Measurements from ENCODE around the gene PSMG4. TPM values are rescaled to one million over a fixed set of nuclear protein-coding genes. Genes with fewer than 3 reads are reported as not detected.

Gene PSMG4
- total and polyA plus RNA-seq, 4 donors, result 14.0 to 69.7 (median 20.4) TPM

DNA sequence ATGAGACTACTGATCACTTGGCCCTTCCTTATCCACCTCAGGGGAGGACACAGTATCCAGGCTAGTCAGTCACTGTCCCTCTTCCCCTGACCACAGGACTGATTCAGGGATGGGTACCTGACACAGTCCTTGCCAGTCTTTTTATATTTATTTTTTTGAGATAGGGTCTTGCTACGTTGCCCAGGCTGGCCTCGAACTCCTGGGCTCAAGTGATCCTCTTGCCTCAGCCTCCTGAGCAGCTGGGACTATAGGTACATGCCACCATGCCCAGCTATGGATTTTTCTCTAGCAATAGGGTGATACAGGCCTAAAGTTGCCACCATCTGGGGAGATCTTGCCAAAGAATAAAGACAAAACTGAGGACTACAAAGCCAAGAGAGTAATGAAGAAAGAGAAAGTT is 41.5 kb upstream of the PSMG4 start:
- ATAC-seq (ENCODE audit: insufficient read depth, low FRiP score), result no peak
- Histone ChIP-seq H3K4me1 (ENCODE audit: control insufficient read depth in 5 of 5, insufficient read depth in 5 of 5, low read length in 5 of 5) (no peaks in the 10 kb centered on the region), H3K27me3 (ENCODE audit: control insufficient read depth in 3 of 3, insufficient read depth in 3 of 3, low read length in 2 of 3) (peaks cover 0 to 3% (median 3%) of the 10 kb centered on the region in 3 donors), H3K9me3 (ENCODE audit: control insufficient read depth in 4 of 4, insufficient read depth in 3 of 4, low read length in 3 of 4) (peaks cover 0 to 2% (median 0%) of the 10 kb centered on the region in 4 donors), H3K9ac (ENCODE audit: insufficient read depth in 1 of 2, low read length in 2 of 2) (no peak overlapping the region), H3K27ac (ENCODE audit: low read depth in 1 of 2, low read length in 1 of 2) (no peak overlapping the region), H3K4me3 (no peak overlapping the region), H3K36me3 (ENCODE audit: control insufficient read depth in 4 of 4, insufficient read depth in 4 of 4, low read length in 4 of 4) (no peaks in the 10 kb centered on the region)
- no peak for DNase-seq
- no peak for TF ChIP-seq CTCF (IDR thresholded peaks at IDR 0.05; ENCODE audit: control extremely low read depth, extremely low read depth)
- 95 to 96% methylated on average over 2 of the region's 2 CpGs for WGBS, 2 donors

DNA sequence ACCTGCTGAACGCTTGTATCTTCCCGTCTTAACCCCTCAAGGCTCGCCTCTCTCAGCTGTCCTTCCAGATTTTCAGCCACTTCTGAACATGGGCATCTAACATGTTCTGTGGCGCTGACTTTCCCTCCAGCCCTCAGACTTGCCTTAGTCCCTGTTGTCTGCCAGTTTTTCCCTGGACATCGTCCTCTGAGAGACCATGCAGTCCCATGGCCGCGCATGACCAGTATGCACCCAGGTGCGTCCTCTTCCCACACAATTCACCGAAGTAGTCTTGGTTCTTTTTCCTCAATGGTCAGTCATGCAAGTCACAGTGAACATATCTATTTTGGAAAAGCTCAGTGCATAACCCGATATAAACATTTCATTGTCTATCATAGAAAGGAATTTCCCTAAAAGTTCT is 40.5 kb upstream of the PSMG4 start:
- Histone ChIP-seq H3K4me3 (no peak overlapping the region), H3K27ac (ENCODE audit: low read depth in 1 of 2, low read length in 1 of 2) (no peak overlapping the region), H3K9me3 (ENCODE audit: control insufficient read depth in 4 of 4, insufficient read depth in 3 of 4, low read length in 3 of 4) (peaks cover 0 to 2% (median 0%) of the 10 kb centered on the region in 4 donors), H3K36me3 (ENCODE audit: control insufficient read depth in 4 of 4, insufficient read depth in 4 of 4, low read length in 4 of 4) (no peaks in the 10 kb centered on the region), H3K4me1 (ENCODE audit: control insufficient read depth in 5 of 5, insufficient read depth in 5 of 5, low read length in 5 of 5) (no peaks in the 10 kb centered on the region), H3K9ac (ENCODE audit: insufficient read depth in 1 of 2, low read length in 2 of 2) (no peak overlapping the region), H3K27me3 (ENCODE audit: control insufficient read depth in 3 of 3, insufficient read depth in 3 of 3, low read length in 2 of 3) (peaks cover 0 to 3% (median 3%) of the 10 kb centered on the region in 3 donors)
- TF ChIP-seq CTCF (IDR thresholded peaks at IDR 0.05; ENCODE audit: control extremely low read depth, extremely low read depth), result no peak
- 91 to 96% methylated on average over 10 of the region's 10 CpGs for WGBS, 2 donors
- no peak for ATAC-seq (ENCODE audit: insufficient read depth, low FRiP score)
- DNase-seq, result no peak

GRCh38 chr6:3220366-3220765 is 38.4 kb upstream of the PSMG4 start:
- peaks cover 0 to 3% (median 3%) of the 10 kb centered on the region in 3 donors for H3K27me3 ChIP-seq (ENCODE audit: control insufficient read depth in 3 of 3, insufficient read depth in 3 of 3, low read length in 2 of 3)
- H3K36me3 ChIP-seq (ENCODE audit: control insufficient read depth in 4 of 4, insufficient read depth in 4 of 4, low read length in 4 of 4), result no peaks in the 10 kb centered on the region
- H3K4me3 ChIP-seq, result no peak overlapping the region
- ATAC-seq (ENCODE audit: insufficient read depth, low FRiP score) (no peak), DNase-seq (no peak)
- H3K27ac ChIP-seq (ENCODE audit: low read depth in 1 of 2, low read length in 1 of 2), result no peak overlapping the region
- 86 to 94% methylated on average over 2 of the region's 2 CpGs for WGBS, 2 donors
- peaks cover 0 to 2% (median 0%) of the 10 kb centered on the region in 4 donors for H3K9me3 ChIP-seq (ENCODE audit: control insufficient read depth in 4 of 4, insufficient read depth in 3 of 4, low read length in 3 of 4)
- H3K4me1 ChIP-seq (ENCODE audit: control insufficient read depth in 5 of 5, insufficient read depth in 5 of 5, low read length in 5 of 5), result no peaks in the 10 kb centered on the region
- TF ChIP-seq CTCF (IDR thresholded peaks at IDR 0.05; ENCODE audit: control extremely low read depth, extremely low read depth), result no peak
- H3K9ac ChIP-seq (ENCODE audit: insufficient read depth in 1 of 2, low read length in 2 of 2), result no peak overlapping the region

DNA sequence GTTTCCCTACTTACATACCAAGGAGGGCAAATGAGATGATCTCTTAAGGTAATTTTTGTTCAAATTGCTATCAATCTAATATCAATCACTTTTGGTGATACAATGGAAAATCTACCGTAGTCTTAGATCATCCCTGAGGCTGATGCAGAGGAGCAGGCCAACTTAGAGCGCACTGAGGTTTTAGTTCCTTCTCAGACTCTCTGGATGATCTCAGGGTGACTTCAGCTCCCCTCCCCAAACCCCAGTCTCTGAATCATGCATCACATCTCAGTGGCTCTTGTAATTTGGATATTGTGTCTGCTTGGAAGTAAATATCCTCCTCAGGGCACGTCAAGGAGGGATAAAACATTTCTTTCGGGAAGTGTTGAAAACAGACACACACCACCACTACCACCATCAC is 37.2 kb upstream of the PSMG4 start:
- H3K9ac ChIP-seq (ENCODE audit: insufficient read depth in 1 of 2, low read length in 2 of 2), result no peak overlapping the region
- H3K9me3 ChIP-seq (ENCODE audit: control insufficient read depth in 4 of 4, insufficient read depth in 3 of 4, low read length in 3 of 4), result peaks cover 0 to 3% (median 0%) of the 10 kb centered on the region in 4 donors
- H3K4me3 ChIP-seq, result no peak overlapping the region
- H3K4me1 ChIP-seq (ENCODE audit: control insufficient read depth in 5 of 5, insufficient read depth in 5 of 5, low read length in 5 of 5), result peaks cover 0 to 4% (median 0%) of the 10 kb centered on the region in 5 donors
- WGBS, 2 donors, result 93 to 96% methylated on average over 4 of the region's 4 CpGs
- H3K27ac ChIP-seq (ENCODE audit: low read depth in 1 of 2, low read length in 1 of 2), result no peak overlapping the region
- no peak for DNase-seq
- peaks cover 3 to 10% (median 3%) of the 10 kb centered on the region in 3 donors for H3K27me3 ChIP-seq (ENCODE audit: control insufficient read depth in 3 of 3, insufficient read depth in 3 of 3, low read length in 2 of 3)
- ATAC-seq (ENCODE audit: insufficient read depth, low FRiP score), result no peak
- no peak for TF ChIP-seq CTCF (IDR thresholded peaks at IDR 0.05; ENCODE audit: control extremely low read depth, extremely low read depth)
- no peaks in the 10 kb centered on the region for H3K36me3 ChIP-seq (ENCODE audit: control insufficient read depth in 4 of 4, insufficient read depth in 4 of 4, low read length in 4 of 4)

All from lung (tissue), 12 donors.